ENCODE data around the gene RETREG2.

DNA sequence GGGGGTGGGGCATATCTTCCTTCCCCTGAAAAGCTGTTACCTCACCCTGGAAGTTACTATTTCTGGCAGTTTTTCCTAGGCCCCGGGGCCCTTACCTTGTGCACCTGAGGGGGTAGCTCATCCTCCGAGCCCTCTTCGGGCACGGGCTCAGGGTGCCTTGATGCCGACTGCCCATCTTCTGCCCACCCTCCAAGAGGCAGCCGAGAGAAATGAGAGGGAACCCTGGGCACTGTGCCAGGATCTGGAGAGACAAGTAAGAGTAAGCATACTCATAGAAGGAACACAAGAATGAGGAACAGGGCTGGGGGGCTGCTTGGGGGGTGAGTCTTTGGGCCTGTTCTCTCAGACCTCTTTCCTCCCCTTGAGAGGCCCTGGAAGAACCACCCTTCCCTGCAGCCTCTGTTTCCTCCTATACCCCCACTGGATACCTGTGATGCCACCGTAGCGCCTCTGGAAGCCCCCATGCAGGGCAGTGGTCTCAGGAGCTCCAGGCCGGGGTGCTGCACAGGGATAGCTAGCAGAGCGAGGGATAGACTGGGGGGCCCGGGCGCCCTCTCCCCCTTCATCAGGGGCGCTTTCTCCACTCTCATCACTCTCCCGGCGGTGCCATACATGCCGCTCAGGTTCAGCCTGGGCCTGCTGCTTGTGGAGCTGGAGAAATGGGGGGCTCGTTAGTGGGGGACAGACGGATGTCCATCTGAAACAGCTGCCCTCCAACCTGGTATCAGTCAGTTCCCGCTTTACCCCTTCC, 42.8 kb downstream of the RETREG2 start:
- TF ChIP-seq POLR2A (IDR thresholded peaks at IDR 0.05) (no peak), CTCF (IDR thresholded peaks at IDR 0.05) (no peak)

All from uterus (tissue), 2 donors.